DMS153 treated with DMSO at 0.1 percent for 48 hours (cell line): ENCODE data around the gene MMP11.

ENCODE experiments used
- DNase-seq: peaks from one replicate; lab custom pipeline; 2025; ENCODE audit not compliant: unreplicated experiment; lab: John Stamatoyannopoulos, UW

The MMP11 gene

DNA sequence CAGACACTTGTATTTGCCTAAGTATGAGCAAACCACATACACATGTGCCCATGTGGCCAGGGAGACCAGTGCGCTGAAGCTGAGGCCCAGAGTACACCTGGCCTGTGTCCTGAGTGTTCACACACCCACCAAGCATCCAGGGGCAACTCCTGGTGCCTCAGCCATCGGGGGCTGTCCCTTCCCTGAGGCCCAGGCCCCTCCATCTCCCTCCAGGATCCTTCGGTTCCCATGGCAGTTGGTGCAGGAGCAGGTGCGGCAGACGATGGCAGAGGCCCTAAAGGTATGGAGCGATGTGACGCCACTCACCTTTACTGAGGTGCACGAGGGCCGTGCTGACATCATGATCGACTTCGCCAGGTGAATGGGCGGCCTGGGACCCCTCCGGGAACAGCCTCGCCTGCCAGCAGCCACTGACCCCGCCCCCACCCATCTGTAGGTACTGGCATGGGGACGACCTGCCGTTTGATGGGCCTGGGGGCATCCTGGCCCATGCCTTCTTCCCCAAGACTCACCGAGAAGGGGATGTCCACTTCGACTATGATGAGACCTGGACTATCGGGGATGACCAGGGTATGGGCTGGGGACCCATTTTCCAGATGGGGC, 7.6 kb downstream of the MMP11 start:
- DNase-seq, result no peak

DNA sequence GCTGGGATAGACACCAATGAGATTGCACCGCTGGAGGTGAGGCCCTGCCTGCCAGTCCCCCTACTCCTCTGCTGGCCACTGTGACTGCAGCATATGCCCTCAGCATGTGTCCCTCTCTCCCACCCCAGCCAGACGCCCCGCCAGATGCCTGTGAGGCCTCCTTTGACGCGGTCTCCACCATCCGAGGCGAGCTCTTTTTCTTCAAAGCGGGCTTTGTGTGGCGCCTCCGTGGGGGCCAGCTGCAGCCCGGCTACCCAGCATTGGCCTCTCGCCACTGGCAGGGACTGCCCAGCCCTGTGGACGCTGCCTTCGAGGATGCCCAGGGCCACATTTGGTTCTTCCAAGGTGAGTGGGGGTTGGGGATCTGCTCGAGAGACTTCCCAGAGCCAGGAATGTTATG, 8.4 kb downstream of the MMP11 start:
- DNase-seq, result no peak

DNA sequence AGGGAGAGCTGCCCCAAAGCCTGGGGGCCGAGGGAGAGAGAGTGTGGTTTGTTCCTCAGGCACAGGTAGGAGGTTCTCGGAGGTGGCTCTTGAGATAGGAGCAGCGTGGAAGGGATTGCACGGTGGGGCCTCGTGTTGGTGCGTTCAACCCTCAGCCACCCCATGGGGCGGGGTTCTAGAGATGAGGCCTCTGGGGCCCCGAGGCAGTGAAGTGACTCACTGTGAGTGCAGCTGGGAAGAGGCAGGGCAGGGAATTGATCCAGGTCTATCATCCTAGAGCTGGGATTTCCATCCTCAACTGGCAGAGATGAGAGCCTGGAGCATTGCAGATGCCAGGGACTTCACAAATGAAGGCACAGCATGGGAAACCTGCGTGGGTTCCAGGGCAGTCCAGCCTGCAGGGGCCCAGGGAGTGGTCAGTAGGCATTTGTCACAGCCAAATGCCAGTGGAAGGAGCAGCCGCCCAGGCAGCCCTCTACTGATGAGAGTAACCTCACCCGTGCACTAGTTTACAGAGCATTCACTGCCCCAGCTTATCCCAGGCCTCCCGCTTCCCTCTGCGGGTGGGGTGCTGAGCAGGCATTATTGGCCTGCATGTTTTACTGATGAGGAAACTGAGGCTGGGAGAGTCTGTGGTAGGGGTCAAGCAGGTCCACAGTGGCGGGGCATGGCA, 9.0 kb downstream of the MMP11 start:
- no peak for DNase-seq

DNA sequence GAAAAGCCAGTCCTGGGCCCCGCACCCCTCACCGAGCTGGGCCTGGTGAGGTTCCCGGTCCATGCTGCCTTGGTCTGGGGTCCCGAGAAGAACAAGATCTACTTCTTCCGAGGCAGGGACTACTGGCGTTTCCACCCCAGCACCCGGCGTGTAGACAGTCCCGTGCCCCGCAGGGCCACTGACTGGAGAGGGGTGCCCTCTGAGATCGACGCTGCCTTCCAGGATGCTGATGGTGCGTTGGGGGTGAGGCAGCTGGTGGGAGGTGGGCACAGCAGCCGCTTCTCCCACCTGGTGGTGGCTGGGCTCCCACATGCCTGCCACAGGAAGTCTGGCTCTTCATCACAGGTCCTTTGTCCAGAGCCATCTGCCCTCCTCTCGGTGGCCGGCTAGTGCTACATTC, 9.6 kb downstream of the MMP11 start:
- DNase-seq, result no peak

DNA sequence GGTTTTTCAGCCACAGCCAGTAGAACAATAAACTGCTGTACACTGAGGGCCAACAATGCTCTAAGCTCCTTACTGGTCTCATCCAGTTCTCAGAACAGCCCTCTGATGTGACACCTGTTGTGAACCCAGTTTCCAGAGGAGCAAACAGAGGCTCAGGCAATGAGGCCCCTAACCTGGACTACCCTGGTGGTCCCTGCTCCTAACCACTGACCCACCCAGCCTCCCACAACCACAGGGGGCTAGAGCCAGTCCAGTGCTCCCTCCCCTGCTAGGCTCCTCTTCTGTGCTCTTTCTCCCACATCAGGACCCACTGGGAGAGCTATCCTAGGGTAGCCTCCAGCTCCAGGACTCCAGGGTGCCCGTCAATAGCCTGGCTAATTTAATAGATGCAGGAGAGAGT, 10.1 kb downstream of the MMP11 start:
- no peak for DNase-seq

DNA sequence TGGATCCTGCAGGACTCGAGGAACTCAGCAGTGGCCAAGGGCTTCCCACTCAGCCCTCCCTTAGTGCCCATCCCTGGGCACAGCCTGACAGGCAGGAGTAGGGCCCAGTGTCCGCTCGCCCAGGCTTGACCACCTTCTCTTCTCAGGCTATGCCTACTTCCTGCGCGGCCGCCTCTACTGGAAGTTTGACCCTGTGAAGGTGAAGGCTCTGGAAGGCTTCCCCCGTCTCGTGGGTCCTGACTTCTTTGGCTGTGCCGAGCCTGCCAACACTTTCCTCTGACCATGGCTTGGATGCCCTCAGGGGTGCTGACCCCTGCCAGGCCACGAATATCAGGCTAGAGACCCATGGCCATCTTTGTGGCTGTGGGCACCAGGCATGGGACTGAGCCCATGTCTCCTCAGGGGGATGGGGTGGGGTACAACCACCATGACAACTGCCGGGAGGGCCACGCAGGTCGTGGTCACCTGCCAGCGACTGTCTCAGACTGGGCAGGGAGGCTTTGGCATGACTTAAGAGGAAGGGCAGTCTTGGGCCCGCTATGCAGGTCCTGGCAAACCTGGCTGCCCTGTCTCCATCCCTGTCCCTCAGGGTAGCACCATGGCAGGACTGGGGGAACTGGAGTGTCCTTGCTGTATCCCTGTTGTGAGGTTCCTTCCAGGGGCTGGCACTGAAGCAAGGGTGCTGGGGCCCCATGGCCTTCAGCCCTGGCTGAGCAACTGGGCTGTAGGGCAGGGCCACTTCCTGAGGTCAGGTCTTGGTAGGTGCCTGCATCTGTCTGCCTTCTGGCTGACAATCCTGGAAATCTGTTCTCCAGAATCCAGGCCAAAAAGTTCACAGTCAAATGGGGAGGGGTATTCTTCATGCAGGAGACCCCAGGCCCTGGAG, 10.9 kb downstream of the MMP11 start:
- DNase-seq, result no peak

DNA sequence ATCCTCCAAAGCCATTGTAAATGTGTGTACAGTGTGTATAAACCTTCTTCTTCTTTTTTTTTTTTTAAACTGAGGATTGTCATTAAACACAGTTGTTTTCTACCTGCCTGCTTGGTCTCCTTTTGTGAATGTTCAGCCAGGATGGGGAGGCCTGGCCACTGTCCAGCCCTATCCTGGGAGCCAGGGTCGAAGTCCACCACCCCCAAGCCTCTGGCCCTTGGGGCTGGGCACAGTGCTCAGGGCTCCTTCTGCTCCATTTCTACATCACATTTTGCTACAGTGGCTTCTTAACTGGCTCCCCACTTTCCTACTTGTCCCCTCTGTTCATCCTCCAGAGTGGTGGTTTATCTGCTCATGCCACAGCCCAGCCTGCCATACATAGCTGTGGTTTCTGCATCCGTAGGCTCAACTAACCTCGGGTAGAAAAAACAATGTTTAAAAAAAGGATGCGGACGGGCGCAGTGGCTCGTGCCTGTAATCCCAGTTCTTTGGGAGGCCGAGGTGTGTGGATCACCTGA, 11.6 kb downstream of the MMP11 start:
- no peak for DNase-seq

DNA sequence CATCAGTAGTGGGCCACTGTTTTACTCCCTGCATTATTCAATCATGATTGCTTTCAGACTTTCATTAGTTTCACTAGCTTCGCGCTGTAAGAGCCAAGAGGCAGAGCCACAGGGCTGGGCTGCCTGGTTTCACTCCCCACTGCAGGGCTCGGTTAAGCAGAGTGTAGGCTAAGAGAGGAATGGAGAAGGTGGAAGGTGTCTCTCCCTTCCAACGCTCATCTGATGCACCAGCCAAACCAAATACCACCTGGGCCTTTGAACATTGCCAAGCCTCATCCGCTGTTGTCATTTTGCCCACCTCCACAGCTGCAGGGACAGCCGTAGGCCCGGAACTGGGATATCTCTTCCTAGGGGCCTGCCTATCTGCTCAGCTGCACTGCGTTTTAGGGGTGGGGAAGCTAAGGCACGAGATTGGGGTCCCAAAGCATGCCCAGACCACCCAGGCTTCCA, 13.6 kb downstream of the MMP11 start:
- DNase-seq, result no peak

DNA sequence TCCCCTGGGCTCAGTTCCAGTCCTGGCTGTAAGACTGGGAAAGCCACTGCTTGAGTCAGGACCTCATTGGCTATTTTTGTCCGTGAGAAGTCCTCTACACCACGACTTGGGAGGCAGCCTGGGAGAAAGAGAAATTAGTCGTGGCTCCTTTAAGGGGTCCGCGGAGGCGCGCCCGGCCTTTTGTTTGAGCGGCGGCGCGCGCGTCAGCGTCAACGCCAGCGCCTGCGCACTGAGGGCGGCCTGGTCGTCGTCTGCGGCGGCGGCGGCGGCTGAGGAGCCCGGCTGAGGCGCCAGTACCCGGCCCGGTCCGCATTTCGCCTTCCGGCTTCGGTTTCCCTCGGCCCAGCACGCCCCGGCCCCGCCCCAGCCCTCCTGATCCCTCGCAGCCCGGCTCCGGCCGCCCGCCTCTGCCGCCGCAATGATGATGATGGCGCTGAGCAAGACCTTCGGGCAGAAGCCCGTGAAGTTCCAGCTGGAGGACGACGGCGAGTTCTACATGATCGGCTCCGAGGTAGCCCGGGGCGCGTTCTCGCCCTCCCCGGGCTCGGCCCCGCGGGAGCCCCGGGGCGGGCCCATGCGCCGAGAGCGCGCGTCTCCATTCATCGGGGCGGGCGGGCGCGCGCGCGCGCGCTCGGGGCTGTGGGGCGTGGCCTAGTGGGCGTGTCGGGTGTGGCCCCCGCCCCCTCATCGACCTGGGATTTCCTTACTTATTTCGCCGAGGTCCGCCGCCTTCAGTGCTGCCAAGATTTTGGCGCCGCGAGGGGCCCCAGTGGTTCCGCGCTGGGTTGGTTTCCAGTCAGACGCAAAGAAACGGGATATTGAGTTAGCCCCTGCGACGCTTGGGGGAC, 14.3 kb downstream of the MMP11 start, which contains the start of gene SMARCB1:
TSS of gene SMARCB1 (plus strand) at position 215 of the 848 bp plus-strand sequence. CDS start at position 419, 204 bp downstream.
- peak; percentile 72 for DNase-seq

DNA sequence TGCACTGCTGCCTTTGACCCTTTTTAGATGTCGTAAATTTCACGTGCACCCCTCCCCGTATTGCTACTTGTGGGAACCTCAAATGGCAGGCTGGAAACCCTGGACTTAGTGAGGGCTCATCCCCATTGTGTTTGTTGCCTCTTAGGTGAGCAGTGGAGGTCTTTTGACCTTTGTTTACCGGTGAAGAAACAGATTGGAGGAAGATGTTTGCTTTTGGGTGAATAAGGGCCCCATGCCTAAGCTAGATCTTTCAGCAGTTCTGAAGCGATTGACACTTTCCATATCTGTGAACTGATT, 14.9 kb downstream of the MMP11 start:
- no peak for DNase-seq

DNA sequence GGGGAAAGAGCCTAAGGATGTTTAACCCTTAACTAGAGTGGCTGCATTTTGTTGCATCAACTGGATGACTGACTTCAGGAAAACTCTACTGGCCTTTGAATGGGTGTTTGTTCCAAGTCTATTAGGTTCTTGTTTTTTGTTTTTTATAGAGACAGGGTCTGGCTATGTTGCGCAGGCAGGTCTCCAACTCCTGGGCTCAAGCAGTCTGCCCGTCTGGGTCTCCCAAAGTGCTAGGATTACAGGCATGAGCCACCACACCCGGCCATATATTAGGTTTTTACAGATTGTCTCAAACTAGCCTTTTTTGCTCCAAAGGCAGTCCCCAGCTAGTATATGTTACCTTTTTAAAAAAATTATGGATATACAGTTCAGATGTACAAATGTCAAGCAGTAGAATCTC, 15.3 kb downstream of the MMP11 start:
- DNase-seq, result no peak

DNA sequence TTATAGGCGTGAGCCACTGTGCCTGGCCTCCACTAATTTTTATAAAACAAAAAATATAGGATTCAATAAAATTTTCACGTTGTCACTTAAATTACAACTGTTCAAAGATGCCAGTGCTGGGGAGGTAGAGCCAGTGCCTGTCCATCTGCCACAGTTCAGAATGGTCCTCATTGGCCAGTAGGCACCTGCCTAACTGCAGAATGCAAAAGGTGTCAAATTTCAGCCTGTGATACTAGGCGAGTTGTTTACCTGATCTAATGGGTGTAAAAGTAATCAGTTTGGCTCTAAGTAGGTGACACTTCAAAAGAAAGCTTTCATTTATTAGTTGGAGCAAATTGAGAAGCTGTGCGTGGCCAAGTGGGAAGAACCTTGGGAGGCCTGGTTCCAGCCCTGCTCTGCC, 16.5 kb downstream of the MMP11 start:
- DNase-seq, result peak; percentile 19

DNA sequence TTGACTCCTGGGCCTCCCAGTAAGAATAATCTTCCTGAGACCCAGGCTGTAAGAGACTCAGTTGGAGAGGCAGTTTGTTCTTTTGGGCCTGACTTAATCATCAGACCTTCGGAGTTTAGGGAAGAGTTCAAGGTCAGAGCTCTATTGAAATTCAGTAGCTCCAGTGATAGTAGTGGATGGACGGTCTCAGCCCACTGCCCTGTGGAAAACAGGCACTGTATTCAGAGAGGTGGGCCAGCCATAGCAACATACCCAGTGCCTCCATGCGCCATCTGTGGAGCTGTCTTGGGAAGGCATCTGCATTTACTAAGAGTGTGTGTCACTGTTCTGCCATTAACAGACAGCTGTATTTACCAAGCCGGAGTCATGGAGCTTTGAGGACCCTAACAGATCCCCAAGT, 17.0 kb downstream of the MMP11 start:
- no peak for DNase-seq

DNA sequence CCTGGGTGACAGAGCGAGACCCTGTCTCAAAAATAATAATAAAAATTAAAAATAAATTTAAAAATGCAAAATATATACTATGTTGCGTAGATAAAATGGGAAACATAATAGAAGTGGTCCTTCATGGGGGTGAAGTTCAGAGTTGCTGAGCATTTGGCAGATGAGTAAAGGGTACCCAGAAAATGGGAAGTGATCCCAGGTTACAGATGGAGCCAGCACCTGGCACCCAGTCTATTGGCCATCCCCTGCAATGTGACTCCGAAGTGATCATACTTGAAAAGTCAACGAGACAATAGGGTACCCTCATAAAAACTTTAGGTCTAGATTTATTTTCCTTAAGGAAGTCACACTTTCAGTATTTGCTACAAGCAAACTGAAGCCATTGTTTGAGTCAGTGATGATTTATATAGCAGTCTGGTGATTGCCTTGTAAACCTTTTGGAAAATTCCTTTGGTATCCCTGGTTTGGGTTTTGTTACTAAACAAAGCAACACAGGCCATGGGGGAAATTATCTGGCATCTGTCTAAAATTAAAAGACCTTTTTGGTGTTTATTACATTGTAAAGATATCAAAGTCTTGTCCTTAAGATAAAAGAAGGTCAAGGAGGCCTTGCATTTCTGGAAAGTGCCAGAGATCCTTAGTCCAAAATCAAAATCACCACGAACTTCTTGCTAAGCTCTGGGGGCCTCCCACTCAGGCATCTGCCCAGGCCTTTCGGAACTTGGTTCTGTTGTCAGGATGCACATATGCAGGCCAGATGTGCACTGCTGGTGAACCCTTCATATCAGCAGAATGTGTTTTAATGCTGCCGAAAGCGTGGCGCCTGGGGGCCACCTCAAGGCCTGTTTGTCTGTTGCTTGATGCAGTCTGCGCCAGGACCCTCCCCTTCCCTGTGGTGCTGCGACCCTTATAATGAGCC, 18.4 kb downstream of the MMP11 start:
- no peak for DNase-seq

DNA sequence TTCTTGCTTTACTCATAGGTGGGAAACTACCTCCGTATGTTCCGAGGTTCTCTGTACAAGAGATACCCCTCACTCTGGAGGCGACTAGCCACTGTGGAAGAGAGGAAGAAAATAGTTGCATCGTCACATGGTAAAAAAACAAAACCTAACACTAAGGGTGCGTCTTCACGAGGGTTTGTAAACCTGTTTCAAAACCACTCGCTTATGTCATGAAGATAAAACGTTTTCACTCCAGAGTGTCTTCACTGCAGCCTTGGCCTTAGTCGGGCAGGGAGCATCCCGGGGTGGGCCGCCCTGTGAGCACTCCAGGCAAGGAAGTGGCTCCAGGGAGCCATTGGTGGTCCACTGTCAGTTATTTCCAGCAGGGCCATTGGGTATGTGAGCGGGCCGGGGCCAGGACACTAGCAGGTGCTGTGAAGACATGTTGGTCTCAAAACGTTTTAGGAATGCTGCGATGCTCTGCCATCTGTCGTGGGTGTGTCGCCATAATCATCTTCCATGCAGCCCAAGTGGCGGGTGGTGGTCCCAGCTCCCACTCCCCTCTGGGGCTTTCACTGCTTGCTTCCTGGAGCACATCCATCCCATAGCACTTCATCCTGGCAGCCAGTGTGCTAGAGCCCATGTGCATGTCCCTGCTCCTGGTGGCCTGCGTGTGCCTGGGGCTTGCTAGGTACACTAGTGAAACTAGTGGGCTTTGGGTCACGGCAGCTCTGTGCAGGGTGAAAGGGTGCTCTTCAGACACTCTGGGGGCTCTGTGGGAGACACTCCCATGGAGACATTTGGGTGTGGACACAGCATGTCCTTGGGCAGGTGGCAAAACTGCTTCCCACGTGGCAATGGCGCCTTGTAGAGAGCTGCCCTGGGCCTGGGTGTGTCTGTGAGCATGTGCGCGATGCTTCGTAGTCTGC, 19.3 kb downstream of the MMP11 start:
- DNase-seq, result no peak

DNA sequence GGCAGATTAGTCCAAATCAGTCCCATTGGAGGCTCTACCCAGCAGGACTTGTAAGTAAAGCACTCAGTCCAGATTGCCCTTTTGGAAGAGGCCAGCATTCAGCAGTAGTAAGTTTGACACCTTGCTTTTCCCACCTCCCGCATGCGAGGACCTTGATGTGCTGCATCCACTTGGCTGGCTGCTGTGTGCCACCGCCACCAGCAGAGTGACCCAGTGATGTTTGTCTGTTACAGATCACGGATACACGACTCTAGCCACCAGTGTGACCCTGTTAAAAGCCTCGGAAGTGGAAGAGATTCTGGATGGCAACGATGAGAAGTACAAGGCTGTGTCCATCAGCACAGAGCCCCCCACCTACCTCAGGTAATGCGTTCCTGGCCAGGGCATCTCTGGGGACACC, 20.7 kb downstream of the MMP11 start:
- DNase-seq, result no peak

DNA sequence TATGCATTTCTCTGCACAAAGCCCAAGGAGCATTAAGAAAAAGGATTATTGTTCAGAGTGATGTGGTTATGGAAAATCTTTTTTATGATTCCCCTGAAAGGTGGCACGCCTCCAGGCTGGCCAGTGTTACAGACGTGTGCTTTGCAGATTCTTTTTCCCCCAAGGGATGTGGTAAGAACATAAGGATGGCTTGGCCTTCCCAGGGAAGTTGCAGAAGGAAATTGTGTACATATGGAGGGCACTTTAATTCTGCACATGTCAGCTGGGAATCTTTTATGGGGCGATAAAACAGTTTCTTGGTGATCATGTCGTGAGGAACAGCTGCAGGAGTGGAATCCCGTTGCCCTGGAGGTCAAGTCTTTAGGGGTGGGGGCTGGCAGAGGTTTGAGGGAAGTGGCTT, 23.8 kb downstream of the MMP11 start:
- no peak for DNase-seq

DNA sequence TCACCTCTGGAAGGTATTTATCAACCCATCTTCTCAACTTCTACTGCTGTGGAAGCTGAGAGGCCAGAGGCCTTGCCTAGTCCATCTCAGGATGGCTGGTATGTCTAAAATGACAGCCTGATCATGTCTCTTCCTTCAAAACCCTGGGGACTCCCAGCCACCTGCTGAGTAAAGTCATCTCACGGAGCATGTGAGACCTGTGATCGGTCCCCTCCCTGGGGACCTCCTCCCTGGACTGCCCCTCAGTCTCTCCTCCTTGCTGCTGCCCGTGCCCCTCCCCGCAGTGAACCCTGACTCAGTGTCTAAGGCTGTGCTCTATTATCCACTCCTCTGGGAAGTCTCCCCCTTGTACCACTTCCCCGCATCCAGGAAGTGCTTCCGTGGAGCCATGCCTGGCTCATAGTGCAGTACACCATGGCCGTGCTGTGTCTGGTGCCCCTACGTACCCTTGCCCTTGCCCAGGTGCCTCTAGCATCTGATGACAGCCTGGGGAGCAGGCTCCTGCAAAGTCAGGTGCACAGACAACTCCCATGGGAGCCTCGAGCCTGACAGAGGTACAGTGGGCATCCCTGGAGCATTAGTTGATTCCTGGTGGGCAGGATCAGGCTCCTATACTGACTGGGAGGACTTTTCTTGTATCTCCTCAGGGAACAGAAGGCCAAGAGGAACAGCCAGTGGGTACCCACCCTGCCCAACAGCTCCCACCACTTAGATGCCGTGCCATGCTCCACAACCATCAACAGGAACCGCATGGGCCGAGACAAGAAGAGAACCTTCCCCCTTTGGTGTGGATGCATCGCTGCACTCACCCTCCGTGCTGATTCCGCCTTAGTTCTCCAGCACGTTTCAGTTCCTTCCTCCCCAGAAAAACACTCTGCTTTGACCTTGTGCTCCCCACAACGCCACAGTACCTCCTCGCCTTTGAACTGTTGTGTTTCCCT, 27.9 kb downstream of the MMP11 start:
- DNase-seq, result no peak
